ENCODE data around the gene DUSP6.

GRCh38 chr12:89354612-89355067 is 2.3 kb upstream of the DUSP6 start:
- TF ChIP-seq CTCF (IDR thresholded peaks at IDR 0.05; ENCODE audit: low read depth, low read length, missing input control) (no peak), JUND (IDR thresholded peaks at IDR 0.05) (no peak), ATF3 (IDR thresholded peaks at IDR 0.05) (no peak), SP1 (IDR thresholded peaks at IDR 0.05) (no peak), TAF1 (conservative IDR thresholded peaks at IDR 0.05) (peak; percentile 63), RAD21 (IDR thresholded peaks at IDR 0.05) (no peak), REST (IDR thresholded peaks at IDR 0.05) (no peak), ZBTB33 (IDR thresholded peaks at IDR 0.05) (no peak), YY1 (IDR thresholded peaks at IDR 0.05) (no peak), MAX (IDR thresholded peaks at IDR 0.05) (no peak), NR2F2 (IDR thresholded peaks at IDR 0.05) (no peak)

Data from liver (tissue), 3 donors.